GM06990 (cell line): Measurements from ENCODE around the gene SMC1B.

Experiments
- DNase-seq: peaks from one replicate; pipeline ENCODE4 v3.0.0-alpha.2; 2011; ENCODE audit not compliant: insufficient read length; ENCODE audit errors: extremely low read depth
- H3K27me3 ChIP-seq: replicated peaks from 2 replicates; pipeline ENCODE4 v1.6.0; 2011; ENCODE audit warnings: low read length; ENCODE audit not compliant: control insufficient read depth, insufficient read depth
- H3K36me3 ChIP-seq: 2 replicates; pipeline ENCODE4 v1.5.1; 2011; ENCODE audit warnings: low read length; ENCODE audit not compliant: control insufficient read depth, insufficient read depth
- H3K4me3 ChIP-seq: replicated peaks from 2 replicates; pipeline ENCODE4 v1.5.1; 2011; ENCODE audit warnings: low read depth, mild to moderate bottlenecking, control low read depth, low read length
- TF ChIP-seq, protein P1 (sequence below): IDR thresholded peaks from 2 replicates; pipeline ENCODE4 v1.5.1; 2011; ENCODE audit warnings: low read length, control low read depth, mild to moderate bottlenecking, inconsistent platforms; ENCODE audit not compliant: insufficient read depth, poor library complexity, severe bottlenecking

The SMC1B gene

DNA sequence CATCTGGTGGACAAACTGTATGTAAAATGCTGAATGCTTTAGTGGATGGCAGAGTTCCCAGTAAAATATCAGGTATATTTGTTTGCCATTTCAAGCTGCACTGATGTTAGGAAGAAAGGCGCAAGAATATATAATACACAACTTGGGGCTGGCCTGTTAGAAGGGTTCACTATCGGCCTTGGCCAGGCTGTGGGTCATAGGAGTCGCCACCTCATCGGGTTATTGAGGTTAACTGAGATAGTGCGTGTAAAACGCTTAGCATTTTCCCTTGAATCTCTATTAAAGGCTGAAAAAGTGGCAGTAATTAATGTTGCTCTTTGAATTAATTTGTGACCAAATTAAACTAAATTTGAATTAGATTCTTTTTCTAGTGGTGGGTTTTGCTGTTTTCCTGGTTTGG, 98.6 kb downstream of the SMC1B start:
- Histone ChIP-seq H3K36me3 (no peaks in the 10 kb centered on the region), H3K27me3 (no peaks in the 10 kb centered on the region), H3K4me3 (no peak overlapping the region)
- TF ChIP-seq, protein P1, sequence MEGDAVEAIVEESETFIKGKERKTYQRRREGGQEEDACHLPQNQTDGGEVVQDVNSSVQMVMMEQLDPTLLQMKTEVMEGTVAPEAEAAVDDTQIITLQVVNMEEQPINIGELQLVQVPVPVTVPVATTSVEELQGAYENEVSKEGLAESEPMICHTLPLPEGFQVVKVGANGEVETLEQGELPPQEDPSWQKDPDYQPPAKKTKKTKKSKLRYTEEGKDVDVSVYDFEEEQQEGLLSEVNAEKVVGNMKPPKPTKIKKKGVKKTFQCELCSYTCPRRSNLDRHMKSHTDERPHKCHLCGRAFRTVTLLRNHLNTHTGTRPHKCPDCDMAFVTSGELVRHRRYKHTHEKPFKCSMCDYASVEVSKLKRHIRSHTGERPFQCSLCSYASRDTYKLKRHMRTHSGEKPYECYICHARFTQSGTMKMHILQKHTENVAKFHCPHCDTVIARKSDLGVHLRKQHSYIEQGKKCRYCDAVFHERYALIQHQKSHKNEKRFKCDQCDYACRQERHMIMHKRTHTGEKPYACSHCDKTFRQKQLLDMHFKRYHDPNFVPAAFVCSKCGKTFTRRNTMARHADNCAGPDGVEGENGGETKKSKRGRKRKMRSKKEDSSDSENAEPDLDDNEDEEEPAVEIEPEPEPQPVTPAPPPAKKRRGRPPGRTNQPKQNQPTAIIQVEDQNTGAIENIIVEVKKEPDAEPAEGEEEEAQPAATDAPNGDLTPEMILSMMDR = no peak
- no peak for DNase-seq

- DNase-seq = no peak
- H3K4me3 ChIP-seq = no peak overlapping the region
- TF ChIP-seq, protein P1 = no peak
- H3K27me3 ChIP-seq = no peaks in the 10 kb centered on the region
- no peaks in the 10 kb centered on the region for H3K36me3 ChIP-seq
Observed at GRCh38 chr22:45314054-45314721, 99.2 kb downstream of the SMC1B start.

- Histone ChIP-seq H3K27me3 (no peaks in the 10 kb centered on the region), H3K4me3 (no peak overlapping the region), H3K36me3 (no peaks in the 10 kb centered on the region)
- DNase-seq = no peak
- TF ChIP-seq, protein P1 = no peak
Observed at GRCh38 chr22:45312856-45313255, 100.5 kb downstream of the SMC1B start.

DNA sequence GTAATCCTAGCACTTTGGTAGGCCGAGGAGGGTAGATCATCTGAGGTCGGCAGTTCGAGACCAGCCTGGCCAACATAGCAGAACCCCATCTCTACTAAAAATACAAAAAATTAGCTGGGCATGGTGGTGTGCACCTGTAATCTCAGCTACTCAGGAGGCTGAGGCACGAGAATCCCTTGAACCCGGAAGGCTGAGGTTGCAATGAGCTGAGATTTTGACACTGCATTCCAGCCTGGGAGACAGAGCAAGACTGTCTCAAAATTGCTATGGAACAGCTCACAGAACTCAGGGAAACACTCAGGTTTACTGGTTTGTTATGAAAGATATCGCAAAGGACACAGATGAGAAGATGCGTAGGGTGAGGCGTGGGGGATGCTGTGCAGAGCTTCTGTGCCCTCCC, 101.0 kb downstream of the SMC1B start:
- H3K36me3 ChIP-seq = no peaks in the 10 kb centered on the region
- no peak for DNase-seq
- TF ChIP-seq, protein P1 = no peak
- H3K4me3 ChIP-seq = no peak overlapping the region
- H3K27me3 ChIP-seq = no peaks in the 10 kb centered on the region

GRCh38 chr22:45310977-45311531, 102.3 kb downstream of the SMC1B start:
- no peak for DNase-seq

More at GRCh38 chr22:45310977-45311531, 102.3 kb downstream of the SMC1B start:
- peak overlapping the region; percentile 77 for H3K4me3 ChIP-seq
- TF ChIP-seq, protein P1 = no peak
- H3K36me3 ChIP-seq = no peaks in the 10 kb centered on the region
- H3K27me3 ChIP-seq = no peaks in the 10 kb centered on the region
